HepG2 (cell line): ENCODE measurements around the gene PKP3. TPM values are rescaled to one million over a fixed set of nuclear protein-coding genes. Genes with fewer than 3 reads are reported as not detected.

Source experiments
- BRD4 ChIP-seq: sonication (generic); formaldehyde crosslinking; IDR thresholded peaks from 2 replicates; pipeline ENCODE4 v1.4.0; 2020; ENCODE audit warnings: missing genetic modification reagents
- KDM1A ChIP-seq: IDR thresholded peaks from 2 replicates; pipeline ENCODE4 v1.6.1; 2016; ENCODE audit warnings: missing compliant biosample characterization
- LCORL ChIP-seq, 2 experiments: fragments of 450-650 bp in 1 of 2; sonication (generic) in 1 of 2; formaldehyde crosslinking in 1 of 2; IDR thresholded peaks; 2 replicates each; pipeline versions ENCODE4 v1.5.0 to v1.6.1; 2017 to 2020; ENCODE audit warnings: antibody characterized with exemption in 1 of 2, missing genetic modification reagents in 1 of 2
- MAFF ChIP-seq: IDR thresholded peaks from 2 replicates; pipeline ENCODE4 v1.6.1; 2011; ENCODE audit warnings: low read depth, low read length, improper control_type of control experiment
- ZBTB42 ChIP-seq: sonication (generic); formaldehyde crosslinking; IDR thresholded peaks from 2 replicates; pipeline ENCODE4 v1.5.0; 2020; ENCODE audit warnings: mild to moderate bottlenecking, missing genetic modification reagents
- ZNF546 ChIP-seq: sonication (generic); formaldehyde crosslinking; conservative IDR thresholded peaks from 2 replicates; pipeline ENCODE4 v1.8.1; 2023; ENCODE audit warnings: mild to moderate bottlenecking, missing genetic modification reagents
- polyA plus RNA-seq, 8 experiments: library from polyadenylated mRNA; depleted of rRNA in 3 of 8; stranded (reverse) in 7 of 8; unstranded in 1 of 8; fragments of >200 nt; fragmentation: Illumina TruSeq in 4 of 8; extraction: Trizol in 4 of 8; gene quantifications; 2 replicates each; pipeline versions ENCODE4 v1.2.1 to v1.2.3, GENCODE V29; 2011 to 2016; ENCODE audit warnings: low read depth in 4 of 8, missing spikeins in 1 of 8, mixed read lengths in 1 of 8; ENCODE audit not compliant: insufficient read depth in 1 of 8
- total RNA-seq, 5 experiments: library from RNA; depleted of rRNA; stranded (reverse); fragments of >200 nt; fragmentation: Illumina TruSeq; extraction: Trizol; gene quantifications; 2 replicates each; pipeline ENCODE4 v1.2.3, GENCODE V29; 2016; ENCODE audit warnings: low read depth in 1 of 5
- TF ChIP-seq, protein P1 (sequence below): sonication (generic); formaldehyde crosslinking; IDR thresholded peaks from 2 replicates; pipeline ENCODE4 v1.4.0; 2020; ENCODE audit warnings: mild to moderate bottlenecking, missing genetic modification reagents
- TF ChIP-seq, protein P2 (sequence below): IDR thresholded peaks from 2 replicates; pipeline ENCODE4 v1.6.1; 2016; ENCODE audit warnings: missing genetic modification reagents, missing compliant biosample characterization
- TF ChIP-seq, protein P3 (sequence below): sonication (generic); formaldehyde crosslinking; IDR thresholded peaks from 2 replicates; pipeline ENCODE4 v1.5.0; 2020; ENCODE audit warnings: missing genetic modification reagents, mild to moderate bottlenecking, borderline replicate concordance
- TF ChIP-seq, protein P4 (sequence below): IDR thresholded peaks from 2 replicates; pipeline ENCODE4 v1.6.1; 2018; ENCODE audit warnings: missing genetic modification reagents, mild to moderate bottlenecking, missing compliant biosample characterization
- TF ChIP-seq, protein P5 (sequence below): sonication (generic); formaldehyde crosslinking; IDR thresholded peaks from 2 replicates; pipeline ENCODE4 v1.8.1; 2022; ENCODE audit warnings: mild to moderate bottlenecking, missing genetic modification reagents
- TF ChIP-seq, protein P6 (sequence below): sonication (generic); formaldehyde crosslinking; IDR thresholded peaks from 2 replicates; pipeline ENCODE4 v1.8.0; 2022; ENCODE audit warnings: mild to moderate bottlenecking, missing genetic modification reagents, borderline replicate concordance

PKP3 gene
- total and polyA plus RNA-seq, 2 of the 13 experiments (the other 11 are each of a cell fraction or from before 2014, with no cell fraction given), result 18.0 to 28.7 TPM

DNA sequence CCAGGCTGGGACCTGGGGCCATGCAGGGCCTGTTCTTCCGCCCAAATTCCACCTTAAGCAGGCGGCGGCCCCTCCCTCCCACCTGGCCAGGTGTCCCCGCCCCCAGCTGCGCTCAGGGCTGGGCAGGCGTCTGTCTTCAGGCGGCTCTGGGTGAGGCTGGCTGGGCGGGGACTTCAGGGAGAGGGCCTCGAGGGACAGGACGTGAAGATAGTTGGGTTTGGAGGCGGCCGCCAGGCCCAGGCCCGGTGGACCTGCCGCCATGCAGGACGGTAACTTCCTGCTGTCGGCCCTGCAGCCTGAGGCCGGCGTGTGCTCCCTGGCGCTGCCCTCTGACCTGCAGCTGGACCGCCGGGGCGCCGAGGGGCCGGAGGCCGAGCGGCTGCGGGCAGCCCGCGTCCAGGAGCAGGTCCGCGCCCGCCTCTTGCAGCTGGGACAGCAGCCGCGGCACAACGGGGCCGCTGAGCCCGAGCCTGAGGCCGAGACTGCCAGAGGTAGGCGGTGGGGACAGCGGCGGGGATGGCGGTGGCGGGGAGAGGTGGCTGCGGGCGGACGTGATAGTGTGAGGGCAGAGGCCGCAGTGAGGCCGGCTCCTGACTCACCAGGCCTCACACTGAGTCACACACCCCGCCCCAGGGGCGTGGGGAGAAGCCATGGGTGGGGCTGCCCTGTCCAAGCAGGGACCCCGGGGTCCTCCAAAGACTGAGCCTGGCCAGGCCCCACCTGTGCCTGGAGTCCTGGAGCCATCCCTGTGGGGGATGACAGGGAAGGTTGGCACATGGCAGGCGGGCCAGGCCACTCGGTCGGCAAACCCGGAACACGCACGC, at the start of gene PKP3 (continued):
- TF ChIP-seq, protein P1, sequence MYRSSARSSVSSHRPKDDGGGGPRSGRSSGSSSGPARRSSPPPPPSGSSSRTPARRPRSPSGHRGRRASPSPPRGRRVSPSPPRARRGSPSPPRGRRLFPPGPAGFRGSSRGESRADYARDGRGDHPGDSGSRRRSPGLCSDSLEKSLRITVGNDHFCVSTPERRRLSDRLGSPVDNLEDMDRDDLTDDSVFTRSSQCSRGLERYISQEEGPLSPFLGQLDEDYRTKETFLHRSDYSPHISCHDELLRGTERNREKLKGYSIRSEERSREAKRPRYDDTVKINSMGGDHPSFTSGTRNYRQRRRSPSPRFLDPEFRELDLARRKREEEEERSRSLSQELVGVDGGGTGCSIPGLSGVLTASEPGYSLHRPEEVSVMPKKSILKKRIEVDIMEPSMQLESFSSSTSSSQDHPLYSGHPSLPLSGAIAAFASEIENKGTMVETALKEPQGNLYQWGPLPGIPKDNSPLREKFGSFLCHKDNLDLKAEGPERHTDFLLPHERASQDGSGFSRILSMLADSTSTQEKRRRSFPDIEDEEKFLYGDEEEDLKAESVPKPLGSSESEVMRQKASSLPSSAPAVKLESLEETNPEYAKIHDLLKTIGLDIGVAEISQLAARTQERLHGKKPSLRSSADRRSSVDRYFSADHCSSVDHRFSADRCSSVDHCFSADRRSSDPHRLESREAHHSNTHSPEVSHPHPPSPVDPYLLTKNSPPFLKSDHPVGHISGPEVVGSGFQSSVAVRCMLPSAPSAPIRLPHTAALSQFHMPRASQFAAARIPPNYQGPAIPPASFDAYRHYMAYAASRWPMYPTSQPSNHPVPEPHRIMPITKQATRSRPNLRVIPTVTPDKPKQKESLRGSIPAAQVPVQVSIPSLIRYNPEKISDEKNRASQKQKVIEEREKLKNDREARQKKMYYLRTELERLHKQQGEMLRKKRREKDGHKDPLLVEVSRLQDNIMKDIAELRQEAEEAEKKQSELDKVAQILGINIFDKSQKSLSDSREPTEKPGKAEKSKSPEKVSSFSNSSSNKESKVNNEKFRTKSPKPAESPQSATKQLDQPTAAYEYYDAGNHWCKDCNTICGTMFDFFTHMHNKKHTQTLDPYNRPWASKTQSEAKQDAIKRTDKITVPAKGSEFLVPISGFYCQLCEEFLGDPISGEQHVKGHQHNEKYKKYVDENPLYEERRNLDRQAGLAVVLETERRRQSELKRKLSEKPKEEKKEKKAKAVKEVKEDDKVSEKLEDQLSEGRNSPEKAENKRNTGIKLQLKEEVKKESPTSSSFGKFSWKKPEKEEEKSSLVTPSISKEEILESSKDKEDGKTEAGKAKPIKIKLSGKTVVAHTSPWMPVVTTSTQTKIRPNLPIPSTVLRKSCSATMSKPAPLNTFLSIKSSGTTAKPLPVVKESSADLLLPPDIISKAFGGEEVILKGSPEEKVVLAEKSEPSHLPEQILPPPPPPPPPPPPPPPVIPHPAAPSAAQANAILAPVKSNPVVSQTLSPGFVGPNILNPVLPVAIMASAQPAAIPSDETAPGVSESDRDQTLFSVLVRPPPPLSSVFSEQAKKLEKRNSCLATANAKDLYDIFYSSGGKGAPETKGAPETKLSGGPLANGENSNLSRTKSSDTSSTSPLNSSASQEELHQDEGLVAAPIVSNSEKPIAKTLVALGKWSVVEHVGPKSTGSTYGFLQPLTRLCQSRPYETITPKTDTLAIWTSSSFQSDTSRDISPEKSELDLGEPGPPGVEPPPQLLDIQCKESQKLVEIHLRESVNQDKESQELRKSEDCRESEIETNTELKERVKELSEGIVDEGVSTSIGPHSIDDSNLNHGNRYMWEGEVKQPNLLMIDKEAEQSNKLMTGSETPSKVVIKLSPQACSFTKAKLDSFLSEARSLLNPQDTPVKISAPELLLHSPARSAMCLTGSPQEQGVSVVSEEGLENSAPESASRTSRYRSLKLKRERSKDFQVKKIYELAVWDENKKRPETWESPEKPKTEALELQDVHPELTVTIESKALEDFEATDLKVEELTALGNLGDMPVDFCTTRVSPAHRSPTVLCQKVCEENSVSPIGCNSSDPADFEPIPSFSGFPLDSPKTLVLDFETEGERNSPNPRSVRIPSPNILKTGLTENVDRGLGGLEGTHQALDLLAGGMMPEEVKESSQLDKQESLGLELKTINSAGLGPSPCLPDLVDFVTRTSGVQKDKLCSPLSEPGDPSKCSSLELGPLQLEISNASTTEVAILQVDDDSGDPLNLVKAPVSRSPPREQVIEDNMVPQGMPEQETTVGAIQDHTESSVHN (CRISPR knock-in tag), result no peak
- TF ChIP-seq, protein P2, sequence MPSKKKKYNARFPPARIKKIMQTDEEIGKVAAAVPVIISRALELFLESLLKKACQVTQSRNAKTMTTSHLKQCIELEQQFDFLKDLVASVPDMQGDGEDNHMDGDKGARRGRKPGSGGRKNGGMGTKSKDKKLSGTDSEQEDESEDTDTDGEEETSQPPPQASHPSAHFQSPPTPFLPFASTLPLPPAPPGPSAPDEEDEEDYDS, result 0 out of 2 replicates have a peak, but pooled peaks have one; percentile 12
- TF ChIP-seq BRD4 (no peak), KDM1A (CRISPR knock-in tag) (no peak), MAFF (no peak), ZNF546 (CRISPR knock-in tag) (peak; percentile 72; the same call in 1 of the 2 replicates), ZBTB42 (peak; percentile 80; the same call in 1 of the 2 replicates), LCORL (IDR thresholded peaks at IDR 0.05) (no peak), LCORL (CRISPR knock-in tag; IDR thresholded peaks at IDR 0.05) (no peak; the same call in 1 of the 2 replicates)
- TF ChIP-seq, protein P3, sequence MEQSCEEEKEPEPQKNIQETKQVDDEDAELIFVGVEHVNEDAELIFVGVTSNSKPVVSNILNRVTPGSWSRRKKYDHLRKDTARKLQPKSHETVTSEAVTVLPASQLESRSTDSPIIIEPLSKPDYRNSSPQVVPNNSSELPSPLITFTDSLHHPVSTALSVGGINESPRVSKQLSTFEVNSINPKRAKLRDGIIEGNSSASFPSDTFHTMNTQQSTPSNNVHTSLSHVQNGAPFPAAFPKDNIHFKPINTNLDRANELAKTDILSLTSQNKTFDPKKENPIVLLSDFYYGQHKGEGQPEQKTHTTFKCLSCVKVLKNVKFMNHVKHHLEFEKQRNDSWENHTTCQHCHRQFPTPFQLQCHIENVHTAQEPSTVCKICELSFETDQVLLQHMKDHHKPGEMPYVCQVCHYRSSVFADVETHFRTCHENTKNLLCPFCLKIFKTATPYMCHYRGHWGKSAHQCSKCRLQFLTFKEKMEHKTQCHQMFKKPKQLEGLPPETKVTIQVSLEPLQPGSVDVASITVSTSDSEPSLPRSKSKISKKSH (CRISPR knock-in tag), result no peak; the same call in 1 of the 2 replicates
- TF ChIP-seq, protein P4, sequence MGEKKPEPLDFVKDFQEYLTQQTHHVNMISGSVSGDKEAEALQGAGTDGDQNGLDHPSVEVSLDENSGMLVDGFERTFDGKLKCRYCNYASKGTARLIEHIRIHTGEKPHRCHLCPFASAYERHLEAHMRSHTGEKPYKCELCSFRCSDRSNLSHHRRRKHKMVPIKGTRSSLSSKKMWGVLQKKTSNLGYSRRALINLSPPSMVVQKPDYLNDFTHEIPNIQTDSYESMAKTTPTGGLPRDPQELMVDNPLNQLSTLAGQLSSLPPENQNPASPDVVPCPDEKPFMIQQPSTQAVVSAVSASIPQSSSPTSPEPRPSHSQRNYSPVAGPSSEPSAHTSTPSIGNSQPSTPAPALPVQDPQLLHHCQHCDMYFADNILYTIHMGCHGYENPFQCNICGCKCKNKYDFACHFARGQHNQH, result no peak
- TF ChIP-seq, protein P5, sequence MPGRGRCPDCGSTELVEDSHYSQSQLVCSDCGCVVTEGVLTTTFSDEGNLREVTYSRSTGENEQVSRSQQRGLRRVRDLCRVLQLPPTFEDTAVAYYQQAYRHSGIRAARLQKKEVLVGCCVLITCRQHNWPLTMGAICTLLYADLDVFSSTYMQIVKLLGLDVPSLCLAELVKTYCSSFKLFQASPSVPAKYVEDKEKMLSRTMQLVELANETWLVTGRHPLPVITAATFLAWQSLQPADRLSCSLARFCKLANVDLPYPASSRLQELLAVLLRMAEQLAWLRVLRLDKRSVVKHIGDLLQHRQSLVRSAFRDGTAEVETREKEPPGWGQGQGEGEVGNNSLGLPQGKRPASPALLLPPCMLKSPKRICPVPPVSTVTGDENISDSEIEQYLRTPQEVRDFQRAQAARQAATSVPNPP (CRISPR knock-in tag), result no peak
- TF ChIP-seq, protein P6, sequence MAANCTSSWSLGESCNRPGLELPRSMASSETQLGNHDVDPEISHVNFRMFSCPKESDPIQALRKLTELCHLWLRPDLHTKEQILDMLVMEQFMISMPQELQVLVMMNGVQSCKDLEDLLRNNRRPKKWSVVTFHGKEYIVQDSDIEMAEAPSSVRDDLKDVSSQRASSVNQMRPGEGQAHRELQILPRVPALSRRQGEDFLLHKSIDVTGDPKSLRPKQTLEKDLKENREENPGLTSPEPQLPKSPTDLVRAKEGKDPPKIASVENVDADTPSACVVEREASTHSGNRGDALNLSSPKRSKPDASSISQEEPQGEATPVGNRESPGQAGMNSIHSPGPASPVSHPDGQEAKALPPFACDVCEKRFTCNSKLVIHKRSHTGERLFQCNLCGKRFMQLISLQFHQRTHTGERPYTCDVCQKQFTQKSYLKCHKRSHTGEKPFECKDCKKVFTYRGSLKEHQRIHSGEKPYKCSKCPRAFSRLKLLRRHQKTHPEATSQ (CRISPR knock-in tag), result no peak
